Umbilical cord (tissue), 2 donors: ENCODE data around the gene RTL9. TPM values are rescaled to one million over a fixed set of nuclear protein-coding genes. Genes with fewer than 3 reads are reported as not detected.
"Not testable (repeated sequence)": the region's sequence is repeated elsewhere in the genome, so short reads cannot be mapped to it uniquely, and the experiment has no call there.

Experiments used
- DNase-seq: peaks from one replicate; pipeline ENCODE4 v3.0.0-alpha.2; 2015; ENCODE audit warnings: low spot score
- total RNA-seq: library from RNA; depleted of rRNA; stranded (reverse); fragments of >200 nt; gene quantifications from one replicate; pipeline ENCODE4 v1.2.3, GENCODE V29; 2014; ENCODE audit warnings: low replicate concordance; ENCODE audit not compliant: insufficient read depth

RTL9 gene
- total RNA-seq, 1 donor from 2014 or later, result 2.2 TPM

DNA sequence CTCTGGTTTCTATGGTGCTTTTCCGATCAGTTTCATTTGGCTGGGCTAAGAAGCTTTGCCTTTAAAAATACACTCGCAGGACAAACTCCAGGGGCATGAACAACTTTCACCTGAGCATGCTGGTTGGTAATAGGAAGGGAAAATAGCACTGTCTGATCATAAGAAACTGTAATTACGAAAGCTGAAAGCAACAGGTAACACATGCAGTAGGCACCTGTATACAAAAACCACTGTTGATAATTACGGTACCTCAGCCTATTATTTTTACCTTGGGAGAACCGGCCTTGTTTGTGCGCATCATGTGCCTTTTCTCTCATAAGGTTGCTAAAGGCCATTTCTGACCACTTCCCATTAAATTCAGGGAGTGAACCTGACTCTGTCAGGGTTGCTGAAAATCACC lies 45.7 kb downstream of the RTL9 start:
- DNase-seq, result no peak

DNA sequence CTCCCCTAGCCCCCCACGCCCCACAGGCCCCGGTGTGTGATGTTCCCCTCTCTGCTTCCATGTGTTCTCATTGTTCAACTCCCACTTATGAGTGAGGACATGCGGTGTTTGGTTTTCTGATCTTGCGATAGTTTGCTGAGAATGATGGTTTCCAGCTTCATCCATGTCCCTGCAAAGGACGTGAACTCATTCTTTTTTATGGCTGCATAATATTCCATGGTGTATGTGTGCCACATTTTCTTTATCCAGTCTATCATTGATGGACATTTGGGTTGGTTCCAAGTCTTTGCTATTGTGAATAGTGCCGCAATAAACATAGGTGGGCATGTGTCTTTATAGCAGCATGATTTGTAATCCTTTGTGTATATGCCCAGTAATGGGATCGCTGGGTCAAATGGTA lies 47.6 kb downstream of the RTL9 start:
- not testable (repeated sequence) for DNase-seq

DNA sequence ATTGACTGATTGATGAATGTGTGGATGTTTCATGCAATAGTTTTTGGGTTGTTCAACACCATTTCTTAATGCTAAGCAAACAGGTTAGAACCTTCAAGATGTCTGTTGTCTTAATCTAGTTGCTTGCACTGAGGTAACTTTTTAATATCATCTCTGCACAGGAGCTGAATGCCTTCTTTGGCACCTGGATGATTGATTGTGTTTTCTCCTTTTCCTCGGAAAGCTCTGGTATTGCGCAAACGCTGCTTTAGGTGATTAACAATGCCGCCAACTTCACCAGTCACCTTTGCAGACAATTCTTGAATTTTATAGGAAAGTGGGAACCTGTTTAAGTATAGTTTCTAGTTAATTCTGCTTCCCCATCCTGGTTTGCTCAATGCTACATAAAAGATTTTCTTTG lies 48.2 kb downstream of the RTL9 start:
- no peak for DNase-seq

DNA sequence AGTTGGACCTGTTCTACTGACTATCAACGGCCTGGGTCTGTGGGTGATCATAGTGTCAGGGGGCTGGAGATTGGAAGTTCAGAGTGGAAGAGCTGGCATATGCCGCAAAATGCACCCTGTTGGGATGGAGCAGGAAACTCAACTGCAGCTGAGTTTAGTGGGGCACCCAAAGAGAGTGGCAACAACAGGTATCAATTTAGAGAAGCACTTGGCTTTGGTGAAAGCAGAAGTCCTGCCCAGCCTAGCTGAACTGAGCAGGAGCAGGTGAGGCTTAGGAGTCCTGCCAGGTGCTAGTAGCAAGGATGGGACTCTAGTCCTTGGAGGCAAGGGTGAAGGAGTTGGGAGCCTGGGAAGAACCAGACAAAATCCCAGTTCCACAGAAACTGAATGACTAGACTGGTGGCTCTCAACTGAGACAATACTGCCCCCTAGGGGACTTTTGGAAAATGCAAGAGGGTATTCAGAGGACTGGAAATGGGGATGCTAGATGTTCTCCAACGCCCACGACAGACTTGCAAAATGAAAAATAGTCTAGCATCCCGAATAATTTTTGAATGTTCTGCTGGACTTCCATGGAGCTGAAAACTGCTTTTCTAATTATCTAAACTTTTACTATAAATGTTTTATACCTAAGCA lies 49.4 kb downstream of the RTL9 start:
- peak; percentile 63 for DNase-seq

Other genes starting within 250 kb of the RTL9 start
- 17.1 TPM for gene AMMECR1, start 40.8 kb upstream of the RTL9 start, total RNA-seq